Mucosa of descending colon (tissue), 3 donors: ENCODE data around the gene PREB. TPM values are rescaled to one million over a fixed set of nuclear protein-coding genes. Genes with fewer than 3 reads are reported as not detected.

ENCODE experiments used
- ATAC-seq: fragments of 200-7000 bp; cut with Tn5 transposase; one replicate; pipeline ENCODE4 v1.9.1; 2020; ENCODE audit warnings: mild to moderate bottlenecking, moderate library complexity
- DNase-seq, 3 donors: peaks; one replicate each; pipeline ENCODE4 v3.0.0-alpha.2; 2020
- H3K36me3 ChIP-seq: fragments of 200-600 bp; one replicate; pipeline ENCODE4 v1.8.0; 2021; ENCODE audit warnings: low read depth, mild to moderate bottlenecking
- H3K4me1 ChIP-seq: fragments of 200-600 bp; one replicate; pipeline ENCODE4 v1.8.0; 2021; ENCODE audit warnings: low read depth, mild to moderate bottlenecking
- H3K4me3 ChIP-seq: fragments of 200-600 bp; one replicate; pipeline ENCODE4 v1.8.0; 2021; ENCODE audit warnings: mild to moderate bottlenecking
- H3K9me3 ChIP-seq: fragments of 200-600 bp; one replicate; pipeline ENCODE4 v1.8.0; 2021; ENCODE audit warnings: mild to moderate bottlenecking
- CTCF ChIP-seq: fragments of 200-600 bp; IDR thresholded peaks from one replicate; pipeline ENCODE4 v1.8.0; 2022; ENCODE audit warnings: antibody characterized with exemption, mild to moderate bottlenecking
- intact Hi-C, 2 donors: fragments of 100-400 bp; cut with DNase I in 1 of 2; cut with micrococcal nuclease in 1 of 2; formaldehyde crosslinking; loops; one replicate each; pipeline versions ENCODE4 v1.11.0 to v1.11.1; 2022; cut with DNase I, micrococcal nuclease
- total RNA-seq, 3 donors: library from RNA; stranded (reverse); fragmentation: NEBNext Ultra II Directional in 2 of 3; extraction: Animal tissue kit (Norgen Biotek cat#: 25700) in 2 of 3; gene quantifications; one replicate each; pipeline versions ENCODE4 v1.2.1 to v1.2.4, GENCODE V29; 2021 to 2023
- donor health status: DM: no; HTN: no; CAD: no; lungs with moderate emphysema.
- donor health status: DM: no; HTN: no; CAD: no.
- donor health status: DM: no; HTN: yes; CAD: no.

PREB gene
- total RNA-seq, 3 donors from 2014 or later: 32.8 to 47.0 (median 45.0) TPM

- ATAC-seq: no peak
- Histone ChIP-seq H3K9me3 (no peaks in the 10 kb centered on the region), H3K4me1 (no peaks in the 10 kb centered on the region), H3K4me3 (no peak overlapping the region), H3K36me3 (no peaks in the 10 kb centered on the region)
- no peak for TF ChIP-seq CTCF
- intact Hi-C loops: no loop called here
- DNase-seq: no peak
Observed at GRCh38 chr2:27155069-27155520, 20.7 kb upstream of the PREB start.

- Histone ChIP-seq H3K9me3 (no peaks in the 10 kb centered on the region), H3K4me3 (no peak overlapping the region), H3K4me1 (no peaks in the 10 kb centered on the region), H3K36me3 (no peaks in the 10 kb centered on the region)
- peak; percentile 28 for ATAC-seq
- no peak for TF ChIP-seq CTCF
- intact Hi-C loops: no loop called here
- no peak for DNase-seq
Observed at GRCh38 chr2:27154488-27154887, 20.1 kb upstream of the PREB start.

GRCh38 chr2:27152796-27153464, 18.5 kb upstream of the PREB start:
- Histone ChIP-seq H3K9me3 (no peaks in the 10 kb centered on the region), H3K4me3 (no peak overlapping the region), H3K36me3 (no peaks in the 10 kb centered on the region), H3K4me1 (no peaks in the 10 kb centered on the region)
- DNase-seq (peak in 1 of 3 donors; percentile 41), ATAC-seq (peak; percentile 85)
- no peak for TF ChIP-seq CTCF
- intact Hi-C loops: no loop called here

- intact Hi-C loops: no loop called here
- no peak for TF ChIP-seq CTCF
- Histone ChIP-seq H3K36me3 (no peaks in the 10 kb centered on the region), H3K4me1 (no peaks in the 10 kb centered on the region), H3K9me3 (no peaks in the 10 kb centered on the region), H3K4me3 (no peak overlapping the region)
- peak; percentile 76 for ATAC-seq
- DNase-seq: peak in 1 of 3 donors; percentile 31
Observed at GRCh38 chr2:27152102-27152795, 17.8 kb upstream of the PREB start.

- no peak for ATAC-seq
- intact Hi-C loops: no loop called here
- TF ChIP-seq CTCF: no peak
Observed at GRCh38 chr2:27150639-27151230, 16.3 kb upstream of the PREB start.

More at GRCh38 chr2:27150639-27151230, 16.3 kb upstream of the PREB start:
- no peak overlapping the region for H3K4me3 ChIP-seq
- no peaks in the 10 kb centered on the region for H3K4me1 ChIP-seq
- H3K36me3 ChIP-seq: no peaks in the 10 kb centered on the region
- no peaks in the 10 kb centered on the region for H3K9me3 ChIP-seq
- DNase-seq: no peak
